AG08395 (cell line): ENCODE data around the gene LRRC75A.
"Not testable (repeated sequence)": the region's sequence is repeated elsewhere in the genome, so short reads cannot be mapped to it uniquely, and the experiment has no call there.

Experiments
- DNase-seq: peaks from one replicate; pipeline ENCODE4 v3.0.0; 2012; ENCODE audit warnings: mixed read lengths, low spot score

The LRRC75A gene

GRCh38 chr17:16471295-16471694 lies 20.7 kb downstream of the LRRC75A start:
- DNase-seq, result no peak

DNA sequence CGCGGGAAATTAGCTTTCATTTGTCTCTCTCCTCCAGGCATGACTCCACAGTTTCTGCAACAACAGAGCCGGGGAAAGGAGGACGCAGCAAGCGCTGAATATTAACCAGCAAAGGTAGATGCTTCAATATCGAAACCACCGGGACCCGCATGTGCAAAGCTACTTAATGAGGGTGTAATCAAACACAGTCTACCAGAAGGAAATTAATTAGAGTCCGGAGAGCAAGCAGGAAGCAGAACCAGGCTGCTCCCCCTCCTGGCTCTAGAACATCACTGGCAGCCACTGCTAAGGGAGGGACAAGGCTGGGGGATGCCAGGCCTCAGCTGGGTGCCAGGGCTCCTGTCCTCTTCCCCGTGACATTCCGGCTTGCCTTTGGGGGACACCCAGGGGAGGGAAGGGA lies 21.7 kb downstream of the LRRC75A start:
- DNase-seq, result no peak

DNA sequence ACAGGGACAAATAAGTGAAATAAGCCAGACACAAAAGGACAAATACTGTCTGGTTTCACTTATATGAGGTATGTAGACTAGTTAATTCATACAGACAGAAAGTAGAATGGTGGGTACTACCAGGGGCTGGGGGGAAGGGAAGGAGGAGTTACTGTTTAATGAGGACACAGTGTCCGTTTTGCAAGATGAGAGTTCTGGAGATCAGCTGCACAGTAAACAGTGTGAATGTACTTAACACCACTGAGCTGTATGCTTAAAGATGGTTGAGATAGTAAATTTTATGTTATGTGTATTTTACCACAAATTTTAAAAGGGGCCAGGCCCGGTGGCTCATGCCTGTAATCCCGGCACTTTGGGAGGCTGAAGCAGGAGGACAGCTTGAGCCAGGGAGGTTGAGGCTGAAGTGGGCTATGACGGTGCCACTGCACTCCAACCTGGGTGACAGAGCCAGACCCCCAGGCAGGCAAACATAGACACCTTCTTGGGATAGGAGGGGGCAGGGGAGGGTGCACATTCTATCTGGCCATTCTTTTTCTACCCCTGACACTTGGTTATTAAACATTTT lies 23.5 kb downstream of the LRRC75A start:
- no peak for DNase-seq

- DNase-seq, result no peak
Measured at GRCh38 chr17:16467886-16468285, 24.1 kb downstream of the LRRC75A start.

GRCh38 chr17:16467044-16467443 lies 24.9 kb downstream of the LRRC75A start:
- DNase-seq, result no peak

DNA sequence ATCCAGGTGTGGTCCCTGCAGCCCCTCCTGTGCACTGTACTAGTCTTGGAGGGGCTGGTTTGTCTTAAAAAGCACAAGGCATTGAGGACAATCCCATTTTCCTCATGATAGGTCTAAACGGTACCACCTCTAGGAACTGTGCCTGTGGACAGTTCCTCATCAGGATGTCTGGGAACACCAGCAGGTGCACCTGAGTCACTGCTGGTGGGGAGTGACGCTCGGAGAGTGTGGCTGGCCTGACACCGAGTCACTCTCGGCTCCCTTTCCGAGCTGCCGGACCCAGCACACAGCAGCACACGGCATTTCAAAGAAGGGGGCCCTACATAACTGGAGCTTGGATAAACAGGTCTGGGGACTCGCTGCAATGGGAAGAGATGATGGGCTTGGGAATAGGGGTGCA lies 25.6 kb downstream of the LRRC75A start:
- DNase-seq, result no peak

DNA sequence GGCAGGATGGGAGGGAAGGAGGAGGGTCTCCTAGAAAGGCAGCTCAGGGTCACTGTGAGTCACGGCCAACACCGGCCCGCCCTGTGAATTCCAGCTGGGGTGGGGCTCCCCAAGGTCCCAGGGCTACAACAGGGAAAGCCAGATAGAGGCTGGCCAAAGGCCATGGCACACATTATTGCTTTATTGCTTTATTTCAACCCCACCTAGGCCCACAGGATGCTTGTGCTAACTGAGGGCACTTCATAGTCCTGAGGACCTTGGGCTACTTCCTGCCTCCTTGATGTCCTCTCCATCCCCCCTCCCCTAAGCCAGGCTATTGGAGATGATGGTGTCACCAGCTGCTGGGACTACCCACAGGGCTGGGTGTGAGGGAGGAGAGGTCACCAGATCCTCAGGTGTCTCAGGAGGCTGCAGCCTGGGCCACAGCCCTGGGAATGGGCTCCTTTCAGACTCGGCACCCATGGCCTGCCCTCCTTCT lies 26.1 kb downstream of the LRRC75A start:
- no peak for DNase-seq

GRCh38 chr17:16465052-16465312 lies 27.0 kb downstream of the LRRC75A start:
- no peak for DNase-seq

GRCh38 chr17:16464303-16465051 lies 27.5 kb downstream of the LRRC75A start:
- DNase-seq, result no peak

- DNase-seq, result peak; percentile 79
Measured at GRCh38 chr17:16463358-16464302, 28.4 kb downstream of the LRRC75A start.

DNA sequence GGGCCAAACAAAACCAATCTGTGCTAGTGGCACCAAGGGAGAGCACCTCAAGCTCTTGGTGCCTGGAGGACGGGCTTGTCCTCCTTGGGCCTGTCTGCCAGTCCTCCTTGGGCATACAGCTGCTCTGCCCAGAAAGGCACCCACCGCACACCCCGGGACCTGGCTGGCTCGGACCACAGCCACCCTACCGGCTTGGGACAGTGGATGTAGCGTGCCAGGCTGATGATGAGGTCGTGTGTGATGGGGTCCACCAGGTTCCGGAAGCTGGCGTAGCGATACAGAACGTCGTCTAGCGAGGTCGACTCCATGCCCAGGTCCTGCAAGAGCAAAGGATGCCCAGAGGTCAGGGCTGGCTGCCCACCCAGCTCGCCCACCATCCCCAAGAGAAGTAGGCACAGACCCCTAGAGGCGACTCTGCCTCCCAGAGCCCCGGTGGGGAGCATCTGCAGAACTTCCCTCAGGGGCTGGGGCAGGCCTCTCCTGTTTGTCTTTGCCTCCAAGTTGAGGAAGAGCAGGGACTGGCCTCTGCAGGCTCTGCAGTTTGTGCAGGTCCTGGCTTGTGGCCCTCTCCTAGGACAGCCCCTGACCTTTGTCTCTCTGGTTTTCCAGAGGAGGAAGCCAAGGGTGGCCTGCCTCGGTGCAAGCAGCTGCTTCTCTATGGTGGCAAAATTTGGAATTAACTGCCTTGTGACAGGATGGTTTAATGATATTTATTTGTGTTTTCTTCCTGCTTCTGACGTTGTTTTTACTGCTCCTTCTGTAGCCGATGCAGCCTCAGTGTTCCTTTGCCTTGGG lies 29.7 kb downstream of the LRRC75A start:
- no peak for DNase-seq

GRCh38 chr17:16461606-16461866 lies 30.5 kb downstream of the LRRC75A start:
- DNase-seq, result no peak

GRCh38 chr17:16460796-16461605 lies 31.0 kb downstream of the LRRC75A start:
- DNase-seq, result no peak

GRCh38 chr17:16459855-16460550 lies 32.0 kb downstream of the LRRC75A start:
- no peak for DNase-seq

DNA sequence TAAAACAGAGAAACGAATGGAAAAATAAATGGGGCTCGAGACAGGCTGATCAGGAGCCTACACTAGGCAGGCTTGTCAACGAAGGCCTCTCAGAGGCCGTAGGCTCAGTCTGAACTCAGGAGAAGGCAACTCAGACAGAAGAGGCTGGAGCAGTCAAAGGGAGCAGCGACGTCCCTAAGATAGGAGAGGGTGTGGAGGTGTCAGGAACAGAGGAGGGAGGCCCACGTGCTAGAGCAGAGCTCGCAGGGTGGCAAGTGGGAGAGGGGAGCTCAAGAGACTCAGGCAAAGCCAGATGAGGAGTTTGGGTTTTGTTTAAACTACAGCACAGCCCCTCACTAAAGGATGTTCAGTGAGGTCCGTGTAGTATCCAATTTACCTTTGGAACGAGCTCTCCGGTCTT lies 32.7 kb downstream of the LRRC75A start:
- DNase-seq, result no peak

DNA sequence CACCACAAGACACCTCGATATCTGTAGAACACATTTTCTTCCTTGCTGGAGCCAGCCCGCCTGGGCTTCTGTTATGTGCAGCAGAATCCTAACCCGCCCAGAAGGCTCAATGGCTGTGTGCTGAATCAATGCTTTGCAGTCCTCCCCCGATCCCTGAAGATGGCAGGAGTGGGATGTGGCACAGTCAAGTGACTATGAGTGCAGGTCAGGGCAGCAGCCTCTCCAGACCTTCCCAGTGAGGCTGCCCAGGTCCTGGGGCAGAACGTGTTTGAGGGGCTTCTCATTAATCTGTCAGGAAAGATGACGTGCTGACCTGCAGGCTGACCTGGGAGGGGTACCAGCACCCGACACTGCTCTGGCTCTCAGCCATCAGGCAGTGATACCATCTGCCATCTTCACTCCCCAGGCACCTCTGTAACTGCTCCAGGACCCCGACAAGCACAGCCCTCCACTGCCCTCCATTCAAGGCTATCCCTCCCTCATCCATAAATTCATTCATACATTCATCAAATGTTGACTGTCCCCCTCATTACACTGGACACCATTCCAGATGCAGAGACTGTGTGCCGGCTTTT lies 35.2 kb downstream of the LRRC75A start:
- no peak for DNase-seq

DNA sequence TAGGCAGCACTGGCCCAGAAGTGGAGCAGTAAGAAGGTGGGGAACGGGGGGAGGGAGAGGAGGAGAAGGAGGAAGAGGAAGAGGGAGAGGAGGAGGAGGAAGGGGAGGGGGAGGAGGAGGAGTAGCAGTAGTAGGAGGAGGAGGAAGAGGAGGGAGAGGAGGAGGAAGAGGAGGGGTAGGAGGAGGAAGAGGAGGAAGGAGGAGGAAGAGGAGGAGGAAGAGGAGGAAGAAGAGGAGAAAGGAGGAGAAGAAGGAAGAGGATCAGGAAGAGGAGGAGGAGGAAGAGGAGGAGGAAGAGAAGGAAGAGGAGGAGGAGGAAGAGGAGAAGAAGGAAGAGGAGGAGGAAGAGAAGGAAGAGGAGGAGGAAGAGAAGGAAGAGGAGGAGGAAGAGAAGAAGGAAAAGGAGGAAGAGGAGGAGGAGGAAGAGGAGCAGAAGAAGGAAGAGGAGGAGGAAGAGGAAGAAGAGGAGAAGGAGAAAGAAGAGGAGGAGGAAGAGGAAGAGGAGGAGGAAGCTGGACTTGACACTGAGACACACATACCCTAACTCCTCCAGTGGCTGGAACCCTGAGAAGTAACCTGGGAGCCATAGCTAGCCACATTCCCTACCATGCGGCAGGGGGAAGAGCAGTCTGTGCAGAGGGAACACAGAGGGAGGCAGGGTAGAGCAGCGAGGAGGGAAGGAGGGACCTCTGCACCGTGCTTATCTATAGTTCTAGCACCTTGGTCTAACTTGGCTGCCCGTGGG lies 35.8 kb downstream of the LRRC75A start:
- no peak for DNase-seq

DNA sequence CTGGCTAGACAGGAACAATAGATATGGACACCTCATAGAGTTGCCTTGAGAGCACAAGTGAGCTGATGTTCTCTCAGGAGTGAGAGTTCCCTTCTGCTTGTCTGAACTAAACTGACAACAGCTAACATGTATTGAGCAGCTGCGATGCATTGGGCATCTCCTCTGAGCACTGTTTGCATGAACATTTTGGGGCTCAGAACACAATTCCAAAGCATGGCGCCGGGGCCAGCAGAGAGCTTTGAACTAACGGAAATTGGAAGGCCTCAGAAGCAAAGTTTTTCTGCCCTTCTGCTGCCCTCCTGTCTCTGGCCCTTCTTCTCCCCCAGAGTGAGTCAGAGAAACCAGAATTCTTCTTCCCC lies 38.5 kb downstream of the LRRC75A start:
- no peak for DNase-seq

DNA sequence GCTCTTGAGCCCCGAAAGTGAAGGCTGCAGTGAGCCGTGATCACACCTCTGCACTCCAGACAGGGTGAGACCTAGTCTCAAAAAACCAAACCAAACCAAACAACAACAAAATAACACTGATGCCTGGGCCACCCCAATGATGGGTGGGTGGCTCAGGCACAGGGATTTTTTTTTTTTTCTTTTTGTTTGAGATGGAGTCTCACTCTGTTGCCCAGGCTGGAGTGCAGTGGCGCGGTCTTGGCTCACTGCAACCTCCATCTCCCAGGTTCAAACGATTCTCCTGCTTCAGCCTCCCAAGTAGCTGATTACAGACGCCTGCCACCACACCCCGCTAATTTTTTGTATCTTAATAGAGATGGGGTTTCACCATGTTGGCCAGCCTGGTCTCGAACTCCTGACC lies 39.7 kb downstream of the LRRC75A start:
- DNase-seq, result not testable (repeated sequence)

GRCh38 chr17:16450028-16450427 lies 42.0 kb downstream of the LRRC75A start:
- DNase-seq, result no peak
